NCI-H2081 (cell line): ENCODE measurements around the gene ENKUR.

ENCODE experiments used
- DNase-seq, 2 experiments: peaks; one replicate each; lab custom pipeline; 2025; lab: John Stamatoyannopoulos, UW

Gene ENKUR

GRCh38 chr10:24947304-24948097 lies 68.5 kb downstream of the ENKUR start:
- DNase-seq: no peak

GRCh38 chr10:24944512-24945255 lies 71.3 kb downstream of the ENKUR start:
- no peak for DNase-seq

DNA sequence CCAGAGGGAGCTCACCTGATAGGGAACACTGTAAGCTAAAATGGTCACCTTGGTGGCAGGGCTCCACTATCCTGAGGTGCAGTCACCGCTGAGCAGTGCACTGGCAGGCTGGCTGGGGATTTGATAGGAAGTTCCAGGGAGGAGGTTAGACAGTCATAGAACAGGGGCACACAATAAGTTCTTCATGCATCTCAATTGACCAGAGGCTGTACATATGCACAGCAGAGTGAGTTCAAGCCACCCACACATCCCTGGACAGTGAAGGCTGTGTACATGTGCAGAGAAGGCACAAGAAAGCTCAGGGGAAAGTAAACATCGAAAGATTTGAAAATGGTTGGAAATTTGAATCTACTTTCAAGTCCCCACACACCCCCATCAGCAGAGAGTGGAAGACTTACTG lies 77.4 kb downstream of the ENKUR start:
- DNase-seq: no peak

DNA sequence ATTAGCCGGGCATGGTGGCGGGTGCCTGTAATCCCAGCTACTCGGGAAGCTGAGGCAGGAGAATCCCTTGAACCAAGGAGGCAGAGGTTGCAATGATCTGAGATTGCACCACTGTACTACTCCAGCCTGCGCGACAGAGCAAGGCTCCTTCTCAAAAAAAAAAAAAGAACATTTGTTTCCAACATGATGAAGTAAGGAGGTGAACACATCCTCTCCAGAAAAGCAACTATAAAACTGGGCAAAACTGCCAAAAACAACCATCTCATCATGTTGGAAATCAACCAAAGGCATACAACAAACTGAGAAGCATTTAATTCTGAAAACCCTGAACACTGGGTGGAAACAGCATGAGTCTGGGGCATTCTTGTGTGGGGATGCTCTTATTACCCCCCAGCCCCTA lies 77.9 kb downstream of the ENKUR start:
- DNase-seq: no peak

DNA sequence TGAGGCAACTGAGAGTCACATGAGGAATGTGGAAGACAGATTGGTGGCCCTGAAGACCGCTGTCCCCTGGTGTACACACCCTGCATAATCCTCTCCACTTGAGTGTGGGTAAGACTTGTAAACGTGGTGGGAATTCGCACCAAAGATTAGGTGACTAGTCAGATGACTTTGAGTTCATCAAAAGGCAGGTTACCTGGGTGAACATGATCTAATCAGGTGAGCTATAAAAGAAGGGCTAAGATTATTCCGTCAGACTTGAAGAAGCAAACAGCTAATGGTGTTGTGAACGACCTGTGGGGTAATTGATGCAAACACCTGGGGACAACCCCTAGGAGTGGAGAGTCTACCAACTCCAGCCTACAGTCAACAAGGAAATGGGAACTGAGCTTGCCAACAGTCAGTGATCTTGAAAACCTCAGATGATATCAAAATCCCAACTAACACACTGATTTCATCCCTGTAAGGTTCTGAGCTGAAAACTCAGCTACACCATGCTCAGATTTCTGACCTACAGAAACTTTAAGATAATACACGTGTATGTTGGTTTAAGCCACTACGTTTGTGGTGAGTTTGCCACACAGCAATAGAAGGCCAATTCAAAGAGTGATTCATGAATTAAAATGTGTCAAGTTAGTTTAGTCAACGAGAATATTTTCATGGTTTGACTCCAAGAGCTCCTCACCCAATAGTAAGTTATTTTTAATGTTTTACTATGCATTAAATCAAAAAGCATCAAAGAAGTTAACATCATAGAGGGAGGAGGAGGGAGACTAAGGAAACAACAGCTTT lies 80.3 kb downstream of the ENKUR start:
- DNase-seq: no peak
